H1 (cell line): Measurements from ENCODE around the gene CC2D1A. TPM values are rescaled to one million over a fixed set of nuclear protein-coding genes. Genes with fewer than 3 reads are reported as not detected.

Source experiments
- CTCF ChIA-PET: fragments of 300-600 bp; sonication (Branson Sonifier 250); formaldehyde crosslinking; loops from one replicate; lab custom pipeline; 2021; ENCODE audit not compliant: partially characterized antibody; lab: Charles Lee
- POLR2A ChIA-PET: fragments of 300-600 bp; sonication (Branson Sonifier 250); formaldehyde crosslinking; loops from one replicate; lab custom pipeline; 2021; ENCODE audit warnings: inconsistent platforms; ENCODE audit not compliant: partially characterized antibody; lab: Charles Lee
- DNase-seq, 2 experiments: peaks; one replicate each; pipeline versions ENCODE4 v3.0.0 to v3.0.0-alpha.2; 2010 to 2022; ENCODE audit warnings: low spot score in 2 of 2, low read depth in 1 of 2, mixed read lengths in 1 of 2
- FAIRE-seq: peaks from 2 replicates; lab custom pipeline; 2011; peaks lifted over from hg19 to GRCh38; lab: Jason Lieb, UNC
- H2AFZ ChIP-seq: 2 replicates; pipeline ENCODE4 v1.8.1; 2012; ENCODE audit warnings: low read length, inconsistent platforms
- H2AK5ac ChIP-seq: 2 replicates; pipeline ENCODE4 v1.6.1; 2013; ENCODE audit warnings: low read depth, low read length
- H2BK120ac ChIP-seq: replicated peaks from 2 replicates; pipeline ENCODE3; 2013; ENCODE audit warnings: low read depth, low read length, inconsistent platforms
- H2BK12ac ChIP-seq: 2 replicates; pipeline ENCODE4 v1.6.1; 2013; ENCODE audit warnings: low read depth, low read length
- H2BK15ac ChIP-seq: 2 replicates; pipeline ENCODE4 v1.6.1; 2013; ENCODE audit warnings: low read length
- H2BK20ac ChIP-seq: 2 replicates; pipeline ENCODE4 v1.6.1; 2013; ENCODE audit warnings: low read length
- H2BK5ac ChIP-seq: 2 replicates; pipeline ENCODE4 v1.6.1; 2013; ENCODE audit warnings: low read depth, low read length
- H3K14ac ChIP-seq: 2 replicates; pipeline ENCODE4 v1.6.1; 2013; ENCODE audit warnings: inconsistent platforms; ENCODE audit not compliant: insufficient read length
- H3K18ac ChIP-seq: 2 replicates; pipeline ENCODE4 v1.6.1; 2013; ENCODE audit warnings: low read length; ENCODE audit errors: extremely low read depth
- H3K23ac ChIP-seq: 2 replicates; pipeline ENCODE4 v1.6.1; 2013; ENCODE audit warnings: inconsistent platforms; ENCODE audit not compliant: insufficient read length
- H3K23me2 ChIP-seq: 2 replicates; pipeline ENCODE4 v1.6.1; 2013; ENCODE audit warnings: low read depth, low read length
- H3K27ac ChIP-seq: 2 replicates; pipeline ENCODE4 v1.6.1; 2011; ENCODE audit warnings: low read depth, low read length, inconsistent platforms
- H3K27me3 ChIP-seq, 4 experiments: replicated peaks in 1 of 4; 1 replicate in 1 of 4; 2 replicates in 3 of 4; pipeline versions ENCODE4 v1.6.1 to v1.8.1; 2011 to 2013; ENCODE audit warnings: low read length in 3 of 4, mild to moderate bottlenecking in 3 of 4, inconsistent platforms in 2 of 4, mixed read lengths in 2 of 4, moderate library complexity in 1 of 4; ENCODE audit not compliant: control insufficient read depth in 3 of 4, insufficient read depth in 3 of 4; ENCODE audit errors: extremely low read depth in 1 of 4
- H3K36me3 ChIP-seq, 4 experiments: 2 replicates each; pipeline versions ENCODE4 v1.6.1 to v1.8.1; 2011 to 2013; ENCODE audit warnings: mild to moderate bottlenecking in 4 of 4, low read length in 3 of 4, moderate library complexity in 2 of 4, control low read depth in 1 of 4, inconsistent platforms in 1 of 4; ENCODE audit not compliant: insufficient read depth in 4 of 4, control insufficient read depth in 2 of 4
- H3K4ac ChIP-seq: replicated peaks from 2 replicates; pipeline ENCODE3; 2013; ENCODE audit warnings: low read length, low read depth, mixed read lengths, inconsistent platforms; ENCODE audit not compliant: insufficient read length
- H3K4me1 ChIP-seq, 4 experiments: replicated peaks in 1 of 4; 1 replicate in 1 of 4; 2 replicates in 3 of 4; pipeline versions ENCODE4 v1.6.1 to v1.8.1; 2011 to 2013; ENCODE audit warnings: low read length in 3 of 4, inconsistent platforms in 2 of 4, mixed read lengths in 1 of 4; ENCODE audit not compliant: insufficient read depth in 4 of 4, control insufficient read depth in 3 of 4
- H3K4me2 ChIP-seq, 2 experiments: 2 replicates each; pipeline versions ENCODE4 v1.6.1 to v1.8.1; 2011 to 2013; ENCODE audit warnings: low read depth in 2 of 2, low read length in 2 of 2, control low read depth in 1 of 2, inconsistent platforms in 1 of 2, mild to moderate bottlenecking in 1 of 2; ENCODE audit not compliant: insufficient read depth in 1 of 2
- H3K4me3 ChIP-seq, 4 experiments: fragments of 200-600, 300-600 bp in 1 of 4; sonication (generic), shearing (Covaris generic), sonication (Bioruptor Twin) in 1 of 4; 2 replicates each; pipeline versions ENCODE4 v1.5.1 to v1.8.1; 2011 to 2016; ENCODE audit warnings: low read length in 4 of 4, low read depth in 3 of 4, control low read depth in 2 of 4, inconsistent platforms in 2 of 4, mild to moderate bottlenecking in 2 of 4, mixed read lengths in 1 of 4, moderate library complexity in 1 of 4; ENCODE audit not compliant: insufficient read depth in 2 of 4; ENCODE audit errors: extremely low read depth in 1 of 4
- H3K56ac ChIP-seq: replicated peaks from 2 replicates; pipeline ENCODE3; 2013; ENCODE audit warnings: low read depth, mild to moderate bottlenecking, mixed read lengths, low read length, inconsistent platforms; ENCODE audit not compliant: insufficient read length
- H3K79me1 ChIP-seq: 2 replicates; pipeline ENCODE4 v1.6.1; 2013; ENCODE audit warnings: low read depth, low read length, control low read depth
- H3K79me2 ChIP-seq, 2 experiments: 2 replicates each; pipeline versions ENCODE4 v1.6.1 to v1.8.1; 2012 to 2013; ENCODE audit warnings: low read length in 2 of 2, mild to moderate bottlenecking in 2 of 2, inconsistent platforms in 1 of 2; ENCODE audit not compliant: insufficient read depth in 2 of 2, control insufficient read depth in 1 of 2
- H3K9ac ChIP-seq, 4 experiments: replicated peaks in 1 of 4; 1 replicate in 1 of 4; 2 replicates in 3 of 4; pipeline versions ENCODE4 v1.6.1 to v1.8.1; 2011 to 2013; ENCODE audit warnings: low read depth in 3 of 4, low read length in 3 of 4, control low read depth in 2 of 4, mild to moderate bottlenecking in 2 of 4, moderate library complexity in 2 of 4, inconsistent platforms in 1 of 4; ENCODE audit errors: extremely low read depth in 1 of 4
- H3K9me3 ChIP-seq, 2 experiments: 2 replicates each; pipeline versions ENCODE4 v1.6.1 to v1.8.1; 2012 to 2013; ENCODE audit warnings: mild to moderate bottlenecking in 2 of 2, moderate library complexity in 2 of 2, control low read depth in 1 of 2, inconsistent platforms in 1 of 2, low read depth in 1 of 2, low read length in 1 of 2, mixed read lengths in 1 of 2; ENCODE audit not compliant: insufficient read depth in 2 of 2
- H4K20me1 ChIP-seq, 2 experiments: replicated peaks in 1 of 2; 2 replicates each; pipeline versions ENCODE3 to v1.8.1; 2011 to 2013; ENCODE audit warnings: inconsistent platforms in 2 of 2, low read length in 2 of 2, mild to moderate bottlenecking in 1 of 2; ENCODE audit not compliant: insufficient read depth in 2 of 2, control insufficient read depth in 1 of 2
- H4K5ac ChIP-seq: 2 replicates; pipeline ENCODE4 v1.6.1; 2013; ENCODE audit warnings: low read length, low read depth, mixed read lengths, inconsistent platforms; ENCODE audit not compliant: insufficient read length
- H4K8ac ChIP-seq: 2 replicates; pipeline ENCODE4 v1.8.0; 2013; ENCODE audit warnings: mild to moderate bottlenecking, moderate library complexity, low read length, inconsistent platforms; ENCODE audit not compliant: insufficient read depth; ENCODE audit errors: extremely low read depth
- H4K91ac ChIP-seq: replicated peaks from 2 replicates; pipeline ENCODE3; 2013; ENCODE audit warnings: low read length, mixed read lengths, inconsistent platforms; ENCODE audit not compliant: insufficient read length
- KDM5A ChIP-seq: fragments of 200-600 bp; IDR thresholded peaks from 2 replicates; pipeline ENCODE4 v1.7.1; 2012; ENCODE audit warnings: mild to moderate bottlenecking, low read length, inconsistent platforms, mixed read lengths
- TEAD4 ChIP-seq: IDR thresholded peaks from 2 replicates; pipeline ENCODE4 v1.6.1; 2012; ENCODE audit warnings: low read depth, low read length, inconsistent platforms, mixed read lengths
- WGBS, 2 experiments: shearing (Covaris generic) in 1 of 2; methylation state at CpG; one replicate each; pipeline versions ENCODE4 v1.1.6 to v1.1.7; 2013 to 2015; ENCODE audit warnings: low lambda C conversion rate in 2 of 2, mixed read lengths in 2 of 2, inconsistent platforms in 1 of 2, low coverage in 1 of 2, missing lambda C conversion rate in 1 of 2; ENCODE audit not compliant: insufficient replicate concordance in 2 of 2, insufficient coverage in 1 of 2, insufficient read length in 1 of 2; ENCODE audit errors: extremely low coverage in 1 of 2, missing lambda C conversion rate in 1 of 2; 5-methylcytosine and 5-hydroxymethylcytosine counted together
- polyA plus RNA-seq, 7 experiments: library from polyadenylated mRNA; depleted of rRNA in 3 of 7; stranded (reverse) in 5 of 7; unstranded in 2 of 7; fragments of >200 nt in 5 of 7; fragments of 200-250 nt in 2 of 7; gene quantifications; 1 replicate in 5 of 7; 2 replicates in 1 of 7; 4 replicates in 1 of 7; pipeline versions ENCODE4 v1.2.1 to v1.2.3, GENCODE V29; 2011 to 2013; ENCODE audit warnings: missing spikeins in 2 of 7, mixed read lengths in 2 of 7
- total RNA-seq: library from RNA; stranded (reverse); fragmentation: NEBNext Ultra II Directional; extraction: Animal tissue kit (Norgen Biotek cat#: 25700); gene quantifications from 2 replicates; pipeline ENCODE4 v1.2.1, GENCODE V29; 2021
- TF ChIP-seq, protein P1 (sequence below): IDR thresholded peaks from 2 replicates; pipeline ENCODE4 v1.6.1; 2012; ENCODE audit warnings: inconsistent platforms

CC2D1A gene
- total and polyA plus RNA-seq, 2 of the 8 experiments (the other 6 are each of a cell fraction or from before 2014, with no cell fraction given), result 12.5 to 33.0 TPM

DNA sequence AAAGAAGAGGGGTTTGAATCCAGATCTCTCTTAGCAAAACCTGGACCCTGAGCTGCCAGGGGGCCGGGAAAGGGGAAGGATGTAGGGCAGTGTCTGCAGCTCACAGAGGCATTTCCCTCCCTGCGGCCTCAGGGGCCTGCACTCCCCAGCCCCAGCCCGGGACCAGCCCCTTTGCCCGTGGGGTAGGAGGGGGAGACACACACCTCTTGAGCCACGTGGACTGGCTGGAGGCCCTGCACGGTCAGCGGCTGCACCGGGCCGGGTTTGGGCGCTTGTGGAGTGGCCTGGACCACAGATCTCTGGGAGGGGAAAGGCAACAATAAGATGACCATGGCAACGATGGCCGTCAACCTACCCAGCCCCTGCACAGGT, 73.2 kb downstream of the CC2D1A start:
- Histone ChIP-seq H4K8ac (peak overlapping the region; percentile 88), H3K27ac (no peak overlapping the region; the same call in 1 of the 2 replicates), H2BK12ac (peak overlapping the region; percentile 77; the same call in 1 of the 2 replicates), H2BK15ac (no peak overlapping the region), H3K79me2 (no peaks in the 10 kb centered on the region), H2AFZ (no peak overlapping the region), H3K14ac (no peak overlapping the region), H3K36me3 (peaks cover 0 to 7% (median 0%) of the 10 kb centered on the region in 4 experiments; a peak in 1 of 8 replicates), H3K9ac (peak overlapping the region in 2 of 4 experiments; percentile 50 to 51; a peak in 4 of 7 replicates), H2BK5ac (peak overlapping the region; percentile 63; the same call in 1 of the 2 replicates), H3K56ac (peak overlapping the region; percentile 4), H3K4me2 (peak overlapping the region; percentile 63 to 67), H2BK120ac (no peak overlapping the region), H4K20me1 (no peaks in the 10 kb centered on the region), H3K18ac (peak overlapping the region; percentile 78), H4K91ac (peak overlapping the region; percentile 1), H3K23ac (no peak overlapping the region), H3K4me3 (peak overlapping the region; percentile 42 to 70 (median 44); a peak in 7 of 8 replicates), H3K23me2 (no peaks in the 10 kb centered on the region; the same call in 1 of the 2 replicates), H3K27me3 (no peaks in the 10 kb centered on the region), H3K4ac (no peak overlapping the region), H3K4me1 (peaks cover 0 to 23% (median 14%) of the 10 kb centered on the region in 4 experiments; a peak in 6 of 7 replicates), H2BK20ac (no peak overlapping the region), H3K9me3 (no peaks in the 10 kb centered on the region), H2AK5ac (no peak overlapping the region), H3K79me1 (no peaks in the 10 kb centered on the region), H4K5ac (peak overlapping the region; percentile 66)
- 36% methylated on average over 12 of the region's 12 CpGs; no CpG with 5 or more reads in 1 of the 2 experiments for WGBS, 2 experiments
- CTCF ChIA-PET, result interaction anchor here (0.7 to 10.3 kb wide), 10 partner anchors 9 to 99 kb away, joined by 3 to 77 read pairs (median 4); partner anchors contain the start of gene IL27RA
- TF ChIP-seq KDM5A (no peak), TEAD4 (no peak)
- TF ChIP-seq, protein P1, sequence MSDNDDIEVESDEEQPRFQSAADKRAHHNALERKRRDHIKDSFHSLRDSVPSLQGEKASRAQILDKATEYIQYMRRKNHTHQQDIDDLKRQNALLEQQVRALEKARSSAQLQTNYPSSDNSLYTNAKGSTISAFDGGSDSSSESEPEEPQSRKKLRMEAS, result 0 out of 2 replicates have a peak, but pooled peaks have one; percentile 15
- POLR2A ChIA-PET, result interaction anchor here (0.9 to 4.3 kb wide), 15 partner anchors 8 to 98 kb away, joined by 3 to 34 read pairs (median 5); partner anchors contain the start of genes DCAF15, PODNL1 and RFX1
- FAIRE-seq, result no peak
- DNase-seq, result no peak
